ENCODE results near the gene ZC3H12D.

DNA sequence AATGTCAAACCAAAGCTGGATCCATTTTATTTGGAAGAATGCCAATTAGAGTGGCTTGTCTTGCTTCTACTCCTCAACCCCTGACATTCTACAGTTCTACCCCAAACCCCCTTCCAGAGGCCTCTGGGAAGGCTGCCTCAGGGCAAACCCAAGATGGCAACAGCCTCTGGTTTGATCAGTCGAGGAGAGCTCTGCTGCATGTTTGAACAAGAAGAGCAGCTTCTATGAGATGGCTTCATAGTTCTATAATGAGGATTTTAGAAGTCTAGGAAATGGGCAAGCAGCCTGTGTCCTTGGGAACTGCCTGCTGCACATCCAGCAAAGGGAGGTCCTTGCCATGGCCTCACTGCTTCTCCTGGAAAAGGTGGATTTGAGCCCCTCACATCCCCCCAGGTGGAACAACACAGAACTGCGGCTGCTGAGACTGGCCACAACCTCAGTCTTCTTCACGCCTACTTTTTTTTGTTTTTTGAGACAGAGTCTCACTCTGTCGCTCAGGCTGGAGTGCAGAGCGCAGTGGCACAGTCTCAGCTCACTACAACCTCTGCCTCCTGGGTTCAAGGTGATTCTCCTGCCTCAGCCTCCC, 37.9 kb downstream of the ZC3H12D start:
- TF ChIP-seq POLR2A (IDR thresholded peaks at IDR 0.05) (no peak), POLR2AphosphoS5 (IDR thresholded peaks at IDR 0.05) (no peak), EP300 (IDR thresholded peaks at IDR 0.05) (no peak)
- TF ChIP-seq, protein P1, sequence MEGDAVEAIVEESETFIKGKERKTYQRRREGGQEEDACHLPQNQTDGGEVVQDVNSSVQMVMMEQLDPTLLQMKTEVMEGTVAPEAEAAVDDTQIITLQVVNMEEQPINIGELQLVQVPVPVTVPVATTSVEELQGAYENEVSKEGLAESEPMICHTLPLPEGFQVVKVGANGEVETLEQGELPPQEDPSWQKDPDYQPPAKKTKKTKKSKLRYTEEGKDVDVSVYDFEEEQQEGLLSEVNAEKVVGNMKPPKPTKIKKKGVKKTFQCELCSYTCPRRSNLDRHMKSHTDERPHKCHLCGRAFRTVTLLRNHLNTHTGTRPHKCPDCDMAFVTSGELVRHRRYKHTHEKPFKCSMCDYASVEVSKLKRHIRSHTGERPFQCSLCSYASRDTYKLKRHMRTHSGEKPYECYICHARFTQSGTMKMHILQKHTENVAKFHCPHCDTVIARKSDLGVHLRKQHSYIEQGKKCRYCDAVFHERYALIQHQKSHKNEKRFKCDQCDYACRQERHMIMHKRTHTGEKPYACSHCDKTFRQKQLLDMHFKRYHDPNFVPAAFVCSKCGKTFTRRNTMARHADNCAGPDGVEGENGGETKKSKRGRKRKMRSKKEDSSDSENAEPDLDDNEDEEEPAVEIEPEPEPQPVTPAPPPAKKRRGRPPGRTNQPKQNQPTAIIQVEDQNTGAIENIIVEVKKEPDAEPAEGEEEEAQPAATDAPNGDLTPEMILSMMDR (IDR thresholded peaks at IDR 0.05): no peak

All from sigmoid colon (tissue), 4 donors.